Small intestine (tissue), 7 donors: Measurements from ENCODE around the gene C11orf21. TPM values are rescaled to one million over a fixed set of nuclear protein-coding genes. Genes with fewer than 3 reads are reported as not detected.

Experiments used
- DNase-seq, 2 donors: peaks; one replicate each; pipeline versions ENCODE4 v3.0.0 to v3.0.0-alpha.2; 2013
- FAIRE-seq: peaks from 2 replicates; lab custom pipeline; 2012; peaks lifted over from hg19 to GRCh38; lab: Jason Lieb, UNC
- H3K27ac ChIP-seq, 3 donors: one replicate each; pipeline ENCODE4 v1.5.1; 2013; ENCODE audit warnings: low read length in 2 of 3, mild to moderate bottlenecking in 2 of 3, control low read depth in 1 of 3, inconsistent platforms in 1 of 3, low read depth in 1 of 3, moderate library complexity in 1 of 3
- H3K27me3 ChIP-seq, 3 donors: one replicate each; pipeline ENCODE4 v1.6.1; 2013; ENCODE audit warnings: low read length in 3 of 3, inconsistent platforms in 1 of 3; ENCODE audit not compliant: control insufficient read depth in 3 of 3, insufficient read depth in 3 of 3
- H3K36me3 ChIP-seq, 3 donors: one replicate each; pipeline ENCODE4 v1.6.1; 2013; ENCODE audit warnings: low read length in 3 of 3, inconsistent platforms in 1 of 3, low read depth in 1 of 3, mild to moderate bottlenecking in 1 of 3, moderate library complexity in 1 of 3; ENCODE audit not compliant: control insufficient read depth in 3 of 3, insufficient read depth in 2 of 3
- H3K4me1 ChIP-seq, 3 donors: one replicate each; pipeline ENCODE4 v1.6.1; 2013; ENCODE audit warnings: low read length in 2 of 3, inconsistent platforms in 1 of 3, low read depth in 1 of 3, mild to moderate bottlenecking in 1 of 3, moderate library complexity in 1 of 3; ENCODE audit not compliant: control insufficient read depth in 3 of 3, insufficient read depth in 2 of 3
- H3K4me3 ChIP-seq, 3 donors: one replicate each; pipeline ENCODE4 v1.5.1; 2013; ENCODE audit warnings: low read length in 3 of 3, control low read depth in 1 of 3, inconsistent platforms in 1 of 3, low read depth in 1 of 3, mild to moderate bottlenecking in 1 of 3, moderate library complexity in 1 of 3
- H3K9me3 ChIP-seq, 2 donors: one replicate each; pipeline ENCODE4 v1.6.1; 2013; ENCODE audit warnings: low read depth in 1 of 2, low read length in 1 of 2; ENCODE audit not compliant: control insufficient read depth in 2 of 2, insufficient read depth in 1 of 2
- WGBS, 3 donors: extraction: QIAGEN DNeasy Blood & Tissue Kit; methylation state at CpG; one replicate each; pipeline ENCODE4 v1.1.7; 2013; 5-methylcytosine and 5-hydroxymethylcytosine counted together
- polyA plus RNA-seq, 4 donors: library from polyadenylated mRNA; stranded (reverse) in 3 of 4; unstranded in 1 of 4; fragments of 200-250 nt in 3 of 4; fragments of 120-200 nt in 1 of 4; gene quantifications; one replicate each; pipeline versions ENCODE4 v1.2.1 to v1.2.3, GENCODE V29; 2013
- donor health status: healthy with polysubstance abuse.
- donor health status: control.
- donor health status: control.
- donor health status: Bipolar disorder and iron deficiency.
- donor health status: healthy.

The C11orf21 gene
- polyA plus RNA-seq, 4 donors, result 0.22 to 12.2 (median 0.58) TPM; not detected in 1

DNA sequence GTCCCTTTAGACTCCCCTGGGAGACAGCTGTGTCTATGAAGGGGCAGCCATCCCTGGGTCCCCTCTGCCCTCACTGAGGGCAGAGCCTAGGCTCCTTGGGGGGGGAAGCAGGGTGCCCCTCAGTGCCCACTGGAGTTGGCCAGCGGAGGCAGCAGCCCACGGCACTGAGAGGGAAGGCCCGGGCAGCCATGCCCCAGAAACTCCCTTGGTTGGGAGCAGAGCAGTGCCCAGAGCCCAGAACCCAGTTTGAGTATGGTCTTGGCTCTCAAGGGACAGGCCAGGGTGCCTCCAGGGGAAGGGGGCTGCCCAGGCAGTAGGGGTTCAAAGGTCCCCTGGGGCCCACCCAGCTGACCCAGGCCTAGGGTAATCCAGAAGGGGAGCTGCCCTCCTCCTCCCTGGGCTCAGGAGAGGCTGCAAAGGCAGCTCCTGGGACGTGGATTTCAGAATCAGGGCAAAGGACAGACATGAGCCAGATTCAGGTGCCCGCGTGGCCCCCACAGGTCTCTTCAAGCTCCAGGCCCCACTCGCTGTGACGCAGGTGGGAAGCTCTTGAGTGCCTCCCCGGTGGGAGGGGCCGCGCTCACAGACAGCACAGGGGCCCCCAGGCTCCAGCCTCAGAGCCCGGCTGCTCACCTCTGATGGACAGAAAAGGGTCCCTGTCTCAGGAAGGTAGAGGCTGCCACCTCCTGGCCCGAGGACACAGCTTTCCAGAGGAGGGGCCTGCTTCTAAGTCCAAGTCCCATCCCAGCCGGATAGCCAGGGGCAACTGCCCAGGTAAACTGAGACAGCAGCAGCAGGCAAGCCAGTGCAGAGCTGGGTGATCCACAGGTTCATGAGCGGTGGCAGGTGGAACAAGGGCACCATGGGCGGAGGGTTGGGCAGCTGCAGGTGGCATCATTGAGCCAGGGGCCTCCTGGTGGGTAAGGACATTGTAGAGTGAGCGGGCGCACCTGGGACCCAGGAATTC lies 2.6 kb downstream of the C11orf21 start:
- Histone ChIP-seq H3K36me3 (peaks cover 0 to 3% (median 0%) of the 10 kb centered on the region in 3 donors), H3K4me3 (no peak overlapping the region), H3K4me1 (peaks cover 0 to 52% (median 0%) of the 10 kb centered on the region in 3 donors), H3K9me3 (no peaks in the 10 kb centered on the region), H3K27ac (peak overlapping the region in 1 of 3 donors; percentile 28), H3K27me3 (no peaks in the 10 kb centered on the region)
- FAIRE-seq (no peak), DNase-seq (peak; percentile 38 to 78)
- 31 to 62% (median 50%) methylated on average over 17 to 18 of the region's 18 CpGs for WGBS, 3 donors

DNA sequence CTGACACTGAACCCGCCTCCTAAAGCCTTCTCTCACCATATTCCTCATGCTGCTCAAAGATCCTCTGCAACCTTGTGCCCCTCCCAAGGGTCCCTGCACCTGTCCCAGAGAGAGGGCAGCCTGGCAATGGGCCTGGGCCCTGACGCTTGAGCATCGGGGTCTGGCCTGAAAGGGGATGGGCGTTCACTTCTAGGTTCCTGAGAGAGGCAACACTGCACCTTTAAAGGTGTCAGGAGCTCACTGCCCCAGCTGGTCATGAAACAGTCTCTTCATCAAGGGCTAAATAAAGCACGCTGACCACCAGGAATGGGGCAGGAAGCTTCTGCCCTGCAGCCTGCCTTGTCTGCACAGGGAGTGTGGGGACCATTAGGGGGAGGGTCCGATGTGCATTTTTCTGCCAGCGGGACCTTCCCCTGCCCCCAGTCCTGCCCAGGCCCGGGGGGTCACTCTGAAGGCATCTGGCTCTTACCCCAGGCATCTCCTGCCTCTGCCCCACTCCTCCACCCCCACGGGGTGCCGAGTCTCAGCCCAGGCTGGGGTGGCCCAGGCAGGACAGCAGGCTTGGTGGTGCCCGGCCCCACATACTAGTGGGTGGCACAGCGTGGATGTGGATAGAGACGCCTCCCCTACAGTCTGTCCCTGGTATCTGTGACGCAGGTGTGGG lies 3.5 kb downstream of the C11orf21 start:
- Histone ChIP-seq H3K36me3 (peaks cover 0 to 3% (median 0%) of the 10 kb centered on the region in 3 donors), H3K4me3 (no peak overlapping the region), H3K27ac (no peak overlapping the region), H3K27me3 (no peaks in the 10 kb centered on the region), H3K9me3 (no peaks in the 10 kb centered on the region), H3K4me1 (peaks cover 0 to 43% (median 0%) of the 10 kb centered on the region in 3 donors)
- DNase-seq (no peak), FAIRE-seq (no peak)
- WGBS, 3 donors, result 81 to 89% (median 86%) methylated on average over 14 of the region's 14 CpGs

DNA sequence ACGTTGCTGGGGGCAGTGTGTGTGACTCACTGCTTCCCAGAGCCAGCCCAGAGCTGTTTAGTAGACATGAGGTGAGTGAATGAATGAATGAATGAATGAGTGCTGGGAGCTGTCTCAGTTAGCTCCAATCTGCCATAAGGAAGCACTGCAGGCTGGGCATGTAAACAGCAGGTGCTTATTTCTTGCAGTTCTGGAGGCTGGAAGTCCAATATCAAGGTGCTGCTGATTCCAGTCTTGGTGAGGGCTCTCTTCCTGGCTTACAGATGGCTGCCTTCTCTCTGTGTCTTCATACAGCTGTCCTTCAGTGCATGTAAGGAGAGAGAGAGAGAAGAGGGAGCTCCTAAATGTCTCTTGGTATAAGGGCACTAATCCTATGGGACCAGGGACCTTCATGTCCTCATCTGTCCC lies 4.1 kb downstream of the C11orf21 start:
- no peak for DNase-seq
- no peak overlapping the region for H3K4me3 ChIP-seq
- peaks cover 0 to 37% (median 0%) of the 10 kb centered on the region in 3 donors for H3K4me1 ChIP-seq
- no peaks in the 10 kb centered on the region for H3K27me3 ChIP-seq
- peaks cover 0 to 3% (median 0%) of the 10 kb centered on the region in 3 donors for H3K36me3 ChIP-seq
- no peaks in the 10 kb centered on the region for H3K9me3 ChIP-seq
- 68 to 88% (median 80%) methylated on average over 1 of the region's 1 CpG for WGBS, 3 donors
- no peak overlapping the region for H3K27ac ChIP-seq
- FAIRE-seq, result no peak

DNA sequence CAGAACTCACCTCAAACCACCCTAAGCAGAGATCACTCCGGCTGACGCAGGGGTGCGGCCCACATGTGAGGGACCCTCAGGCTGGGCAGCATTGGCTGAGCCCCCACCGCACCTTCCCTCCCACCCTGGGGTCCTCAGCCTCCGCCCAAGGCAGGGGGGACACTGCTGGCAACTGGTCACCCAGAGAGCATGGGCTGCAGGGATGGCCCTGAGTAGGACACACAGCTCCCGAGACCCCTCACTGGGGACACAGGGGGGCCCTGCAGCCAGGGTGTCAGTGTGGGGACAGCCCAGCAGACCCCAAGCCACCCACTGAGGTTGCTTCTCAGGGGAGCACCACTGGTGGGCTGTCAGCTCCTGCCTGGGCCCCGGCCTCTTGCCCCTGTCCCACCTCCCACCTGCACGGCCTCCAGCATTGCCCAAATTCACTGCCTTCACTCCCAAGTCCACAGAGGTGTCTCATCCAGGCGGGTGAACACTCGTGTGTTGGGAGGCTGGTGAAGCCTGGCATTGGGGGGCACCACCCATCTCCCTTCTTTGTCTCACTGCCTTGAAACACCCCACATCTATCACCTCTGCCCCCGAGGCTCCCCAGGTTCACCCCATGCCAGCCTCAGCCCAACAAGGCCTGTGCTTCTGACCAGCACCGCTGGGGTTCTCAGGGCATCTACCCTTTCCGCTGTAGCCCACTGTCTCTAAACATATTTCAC lies 4.7 kb downstream of the C11orf21 start:
- FAIRE-seq (no peak), DNase-seq (no peak)
- WGBS, 3 donors, result 92 to 98% (median 94%) methylated on average over 13 of the region's 13 CpGs
- H3K36me3 ChIP-seq, result peaks cover 0 to 3% (median 0%) of the 10 kb centered on the region in 3 donors
- H3K27ac ChIP-seq, result no peak overlapping the region
- H3K9me3 ChIP-seq, result no peaks in the 10 kb centered on the region
- H3K4me1 ChIP-seq, result peaks cover 0 to 31% (median 0%) of the 10 kb centered on the region in 3 donors
- H3K4me3 ChIP-seq, result no peak overlapping the region
- H3K27me3 ChIP-seq, result no peaks in the 10 kb centered on the region

DNA sequence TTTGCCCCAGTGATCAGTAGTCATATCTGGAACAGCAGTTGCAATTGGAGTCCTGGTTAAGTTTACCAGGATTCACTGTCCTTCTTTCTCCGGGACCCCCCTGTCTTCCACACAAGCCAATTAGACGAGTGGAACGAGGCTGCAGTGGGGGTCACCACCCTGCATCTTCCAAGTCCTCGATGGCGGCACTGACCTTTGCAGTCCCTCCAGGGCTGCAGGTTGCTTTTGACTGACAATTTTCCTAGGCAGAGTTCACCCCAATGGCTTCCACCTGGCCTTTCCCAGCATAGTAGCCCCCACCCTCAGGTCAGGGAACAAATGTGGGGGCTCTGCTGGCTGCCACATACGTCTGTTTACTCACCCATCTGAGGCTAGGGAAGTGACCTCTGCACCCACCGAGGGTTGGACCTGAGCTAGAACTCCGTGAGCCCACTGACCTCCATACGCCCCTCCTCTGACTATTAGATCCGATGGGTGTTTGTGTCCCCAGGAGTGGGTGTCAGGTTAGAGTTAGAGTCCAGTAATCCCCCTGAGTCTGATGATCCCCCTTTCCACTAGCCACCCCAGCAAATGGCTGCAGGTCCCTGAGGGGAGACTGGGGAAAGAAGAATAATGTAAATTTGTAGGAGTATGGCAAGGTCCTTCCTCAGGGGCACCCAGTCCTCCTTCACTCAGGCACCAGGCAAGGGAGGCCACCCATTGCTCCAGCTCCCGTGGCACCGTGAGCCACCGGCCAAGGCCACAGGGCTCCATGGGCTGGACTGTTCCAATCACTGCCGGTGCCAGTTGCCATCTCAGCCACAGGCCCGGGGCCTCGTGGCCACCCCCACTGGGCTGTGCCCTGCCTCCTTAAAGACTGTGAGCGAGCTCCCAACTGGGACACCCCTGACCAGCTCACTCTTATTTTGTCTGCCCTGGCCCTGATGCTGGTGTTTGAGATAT lies 5.5 kb downstream of the C11orf21 start:
- no peak overlapping the region for H3K27ac ChIP-seq
- no peak for FAIRE-seq
- H3K4me3 ChIP-seq, result no peak overlapping the region
- peaks cover 0 to 23% (median 0%) of the 10 kb centered on the region in 3 donors for H3K4me1 ChIP-seq
- peaks cover 0 to 3% (median 0%) of the 10 kb centered on the region in 3 donors for H3K36me3 ChIP-seq
- DNase-seq, result no peak
- no peaks in the 10 kb centered on the region for H3K9me3 ChIP-seq
- H3K27me3 ChIP-seq, result no peaks in the 10 kb centered on the region
- WGBS, 3 donors, result 84 to 89% (median 87%) methylated on average over 14 to 17 of the region's 17 CpGs

DNA sequence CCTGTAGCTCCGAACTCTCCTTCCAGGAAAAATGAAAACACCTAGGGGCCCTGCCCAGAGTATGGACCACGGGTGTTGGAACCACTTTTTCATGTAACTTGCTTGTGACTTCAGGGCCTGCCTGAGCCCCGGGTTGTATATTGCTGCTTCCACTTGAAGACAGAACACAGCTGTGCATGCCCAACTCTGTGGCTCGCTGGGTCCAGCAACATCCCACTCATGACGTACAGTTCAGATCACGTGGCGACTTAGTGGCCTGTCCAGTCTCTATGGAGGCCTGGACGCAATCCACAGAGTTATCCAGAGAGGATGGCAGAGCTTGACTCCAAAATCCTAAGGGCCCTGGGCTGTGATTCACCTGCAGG lies 6.8 kb downstream of the C11orf21 start:
- DNase-seq, result no peak
- Histone ChIP-seq H3K36me3 (peaks cover 0 to 3% (median 0%) of the 10 kb centered on the region in 3 donors), H3K27ac (no peak overlapping the region), H3K4me3 (no peak overlapping the region), H3K9me3 (no peaks in the 10 kb centered on the region), H3K4me1 (peaks cover 0 to 13% (median 0%) of the 10 kb centered on the region in 3 donors), H3K27me3 (peaks cover 0 to 1% (median 0%) of the 10 kb centered on the region in 3 donors)
- no peak for FAIRE-seq
- 82 to 88% (median 87%) methylated on average over 8 of the region's 8 CpGs for WGBS, 3 donors

GRCh38 chr11:2293984-2294925 lies 7.5 kb downstream of the C11orf21 start:
- H3K36me3 ChIP-seq, result peaks cover 0 to 3% (median 0%) of the 10 kb centered on the region in 3 donors
- H3K9me3 ChIP-seq, result no peaks in the 10 kb centered on the region
- H3K4me1 ChIP-seq, result peaks cover 0 to 7% (median 0%) of the 10 kb centered on the region in 3 donors
- no peak overlapping the region for H3K4me3 ChIP-seq
- FAIRE-seq (no peak), DNase-seq (peak in 1 of 2 donors; percentile 0)
- 77 to 84% (median 77%) methylated on average over 27 of the region's 27 CpGs for WGBS, 3 donors
- peaks cover 0 to 6% (median 0%) of the 10 kb centered on the region in 3 donors for H3K27me3 ChIP-seq
- H3K27ac ChIP-seq, result no peak overlapping the region
